Neural progenitor cell (in vitro differentiated cells): ENCODE data around the gene RPS24. TPM values are rescaled to one million over a fixed set of nuclear protein-coding genes. Genes with fewer than 3 reads are reported as not detected.
A peak's percentile ranks its signal among the peaks of the same experiment; 100 is the strongest.

Experiments used
- DNase-seq: peaks from one replicate; pipeline ENCODE4 v3.0.0-alpha.2; 2016; ENCODE audit warnings: low spot score
- H2AFZ ChIP-seq: fragments of 200-600 bp; sonication (generic); replicated peaks from 2 replicates; pipeline ENCODE4 v1.6.1; 2016; ENCODE audit warnings: antibody characterized with exemption
- H3F3A ChIP-seq: fragments of 200-600 bp; sonication (generic); 2 replicates; pipeline ENCODE4 v1.6.1; 2016; ENCODE audit warnings: antibody characterized with exemption, low read depth
- H3K27ac ChIP-seq: fragments of 200-600 bp; sonication (generic); 2 replicates; pipeline ENCODE4 v1.5.1; 2016; ENCODE audit warnings: mild to moderate bottlenecking
- H3K27me3 ChIP-seq: fragments of 200-600 bp; sonication (generic); 2 replicates; pipeline ENCODE4 v1.6.1; 2016; ENCODE audit warnings: mild to moderate bottlenecking, moderate library complexity
- H3K36me3 ChIP-seq: fragments of 200-600 bp; sonication (generic); 2 replicates; pipeline ENCODE4 v1.5.1; 2016
- H3K4me1 ChIP-seq: fragments of 200-600 bp; sonication (generic); 2 replicates; pipeline ENCODE4 v1.6.1; 2016; ENCODE audit warnings: mixed run types
- H3K4me2 ChIP-seq: fragments of 200-600 bp; sonication (generic); 2 replicates; pipeline ENCODE4 v1.6.1; 2016
- H3K4me3 ChIP-seq: fragments of 200-600 bp; sonication (generic); 2 replicates; pipeline ENCODE4 v1.5.1; 2016
- H3K79me2 ChIP-seq: fragments of 200-600 bp; sonication (generic); 2 replicates; pipeline ENCODE4 v1.6.1; 2016; ENCODE audit warnings: low read depth
- H3K9ac ChIP-seq: fragments of 200-600 bp; sonication (generic); 2 replicates; pipeline ENCODE4 v1.6.1; 2016
- H3K9me3 ChIP-seq: fragments of 200-600 bp; sonication (generic); 2 replicates; pipeline ENCODE4 v1.5.1; 2016; ENCODE audit warnings: low read depth
- H4K20me1 ChIP-seq: fragments of 200-600 bp; sonication (generic); 2 replicates; pipeline ENCODE4 v1.6.1; 2016; ENCODE audit warnings: low read depth
- H3K27ac Mint-ChIP-seq: 3 replicates; pipeline ENCODE4 v1.8.0; 2021; ENCODE audit warnings: mixed read lengths
- H3K27me3 Mint-ChIP-seq: 2 replicates; pipeline ENCODE4 v1.8.0; 2022; ENCODE audit warnings: low read depth, mild to moderate bottlenecking, inconsistent platforms, moderate library complexity, mixed read lengths; ENCODE audit not compliant: insufficient read depth
- H3K36me3 Mint-ChIP-seq: 3 replicates; pipeline ENCODE4 v1.8.0; 2021; ENCODE audit warnings: mixed read lengths
- H3K4me1 Mint-ChIP-seq: 3 replicates; pipeline ENCODE4 v1.8.0; 2021; ENCODE audit warnings: mixed read lengths
- H3K4me3 Mint-ChIP-seq: 3 replicates; pipeline ENCODE4 v1.8.0; 2021; ENCODE audit warnings: mild to moderate bottlenecking, moderate library complexity, mixed read lengths
- H3K9me3 Mint-ChIP-seq: 3 replicates; pipeline ENCODE4 v1.8.0; 2020; ENCODE audit warnings: mixed read lengths
- CTCF ChIP-seq: fragments of 200-600 bp; sonication (generic); IDR thresholded peaks from 2 replicates; pipeline ENCODE4 v1.5.1; 2017; ENCODE audit warnings: antibody characterized with exemption, mild to moderate bottlenecking
- EZH2 ChIP-seq: fragments of 200-600 bp; sonication (generic); IDR thresholded peaks from 2 replicates; pipeline ENCODE4 v1.6.1; 2017; ENCODE audit warnings: antibody characterized with exemption, mild to moderate bottlenecking, moderate library complexity
- EZH2phosphoT487 ChIP-seq: fragments of 200-600 bp; sonication (generic); IDR thresholded peaks from 2 replicates; pipeline ENCODE4 v1.6.1; 2017; ENCODE audit warnings: antibody characterized with exemption
- total RNA-seq: library from RNA; depleted of rRNA; stranded (reverse); fragments of >200 nt; gene quantifications from 2 replicates; pipeline ENCODE4 v1.2.3, GENCODE V29; 2015; ENCODE audit warnings: low replicate concordance

RPS24 gene
- total RNA-seq, 1 donor from 2014 or later = 5,646 TPM

- Histone ChIP-seq H3K9ac (no peak overlapping the region), H3K4me3 (no peak overlapping the region), H3K4me2 (peak overlapping the region; percentile 56), H3K9me3 (no peaks in the 10 kb centered on the region), H3K36me3 (no peaks in the 10 kb centered on the region), H4K20me1 (peaks cover 11% of the 10 kb centered on the region), H3K27ac (no peak overlapping the region), H2AFZ (no peak overlapping the region), H3K4me1 (peaks cover 5% of the 10 kb centered on the region), H3F3A (peaks cover 26% of the 10 kb centered on the region), H3K27me3 (no peaks in the 10 kb centered on the region), H3K79me2 (no peaks in the 10 kb centered on the region)
- Mint-ChIP-seq H3K27ac (peak overlapping the region; percentile 88), H3K4me1 (peaks cover 32% of the 10 kb centered on the region), H3K27me3 (peaks cover 3% of the 10 kb centered on the region), H3K4me3 (peak overlapping the region; percentile 36), H3K36me3 (peaks cover 4% of the 10 kb centered on the region), H3K9me3 (no peaks in the 10 kb centered on the region)
- DNase-seq = peak; percentile 94
- peak; percentile 95 for TF ChIP-seq CTCF
- no peak for TF ChIP-seq EZH2phosphoT487
These were observed 13.7 kb downstream of the RPS24 start for GRCh38 chr10:78047314-78047891.

GRCh38 chr10:78049851-78050250 lies 16.2 kb downstream of the RPS24 start:
- Histone ChIP-seq H3K27me3 (no peaks in the 10 kb centered on the region), H3K36me3 (no peaks in the 10 kb centered on the region)

GRCh38 chr10:78053211-78053868 lies 19.7 kb downstream of the RPS24 start:
- Histone ChIP-seq H3K4me3 (no peak overlapping the region), H3K4me1 (no peaks in the 10 kb centered on the region), H4K20me1 (no peaks in the 10 kb centered on the region), H3K9ac (no peak overlapping the region), H3K27ac (no peak overlapping the region), H2AFZ (no peak overlapping the region), H3K9me3 (no peaks in the 10 kb centered on the region), H3K36me3 (no peaks in the 10 kb centered on the region), H3F3A (no peaks in the 10 kb centered on the region), H3K4me2 (no peak overlapping the region), H3K27me3 (no peaks in the 10 kb centered on the region), H3K79me2 (no peaks in the 10 kb centered on the region)
- peaks cover 6% of the 10 kb centered on the region for H3K27me3 Mint-ChIP-seq
- no peaks in the 10 kb centered on the region for H3K36me3 Mint-ChIP-seq
- no peaks in the 10 kb centered on the region for H3K9me3 Mint-ChIP-seq
- TF ChIP-seq CTCF (no peak), EZH2phosphoT487 (no peak), EZH2 (no peak)
- no peak overlapping the region for H3K4me3 Mint-ChIP-seq
- no peak overlapping the region for H3K27ac Mint-ChIP-seq
- no peak for DNase-seq
- H3K4me1 Mint-ChIP-seq = peaks cover 13% of the 10 kb centered on the region

More at GRCh38 chr10:78049851-78050250, 16.2 kb downstream of the RPS24 start:
- no peak for DNase-seq
- Mint-ChIP-seq H3K27ac (no peak overlapping the region), H3K36me3 (no peaks in the 10 kb centered on the region), H3K4me3 (no peak overlapping the region), H3K9me3 (no peaks in the 10 kb centered on the region), H3K4me1 (peaks cover 26% of the 10 kb centered on the region), H3K27me3 (peaks cover 7% of the 10 kb centered on the region)
- Histone ChIP-seq H3K4me2 (no peak overlapping the region), H3K9ac (no peak overlapping the region), H2AFZ (no peak overlapping the region), H3K27ac (no peak overlapping the region), H3K4me3 (no peak overlapping the region), H3F3A (peaks cover 6% of the 10 kb centered on the region), H3K79me2 (no peaks in the 10 kb centered on the region), H3K9me3 (no peaks in the 10 kb centered on the region), H4K20me1 (no peaks in the 10 kb centered on the region), H3K4me1 (peaks cover 5% of the 10 kb centered on the region)
- TF ChIP-seq EZH2phosphoT487 (no peak), CTCF (no peak), EZH2 (no peak)
